HG03175 (cell line): ENCODE results near the gene NCKAP1.
"Not testable (repeated sequence)": the region's sequence is repeated elsewhere in the genome, so short reads cannot be mapped to it uniquely, and the experiment has no call there.

Experiments
- ATAC-seq: cut with Tn5 transposase; IDR thresholded peaks from one replicate; pipeline ENCODE4 v1.9.1; 2021; ENCODE audit warnings: mild to moderate bottlenecking, moderate library complexity; ENCODE audit not compliant: unreplicated experiment

Gene NCKAP1

GRCh38 chr2:183037553-183038340 lies 510 bp downstream of the NCKAP1 start:
- peak; percentile 48 for ATAC-seq

GRCh38 chr2:183037074-183037552 lies 1.1 kb downstream of the NCKAP1 start:
- no peak for ATAC-seq

GRCh38 chr2:183035954-183036669 lies 2.1 kb downstream of the NCKAP1 start:
- ATAC-seq = peak; percentile 56

GRCh38 chr2:183035298-183035953 lies 2.8 kb downstream of the NCKAP1 start:
- no peak for ATAC-seq

GRCh38 chr2:183034806-183035205 lies 3.5 kb downstream of the NCKAP1 start:
- ATAC-seq = no peak

- no peak for ATAC-seq
Measured at GRCh38 chr2:183033951-183034350, 4.3 kb downstream of the NCKAP1 start.

GRCh38 chr2:183031911-183032794 lies 6.1 kb downstream of the NCKAP1 start:
- ATAC-seq = no peak

GRCh38 chr2:183029219-183029618 lies 9.0 kb downstream of the NCKAP1 start:
- no peak for ATAC-seq

GRCh38 chr2:183028108-183028507 lies 10.1 kb downstream of the NCKAP1 start:
- ATAC-seq = no peak

- no peak for ATAC-seq
Measured at GRCh38 chr2:183027443-183027842, 10.8 kb downstream of the NCKAP1 start.

GRCh38 chr2:183026424-183026823 lies 11.8 kb downstream of the NCKAP1 start:
- no peak for ATAC-seq

- ATAC-seq = no peak
Measured at GRCh38 chr2:183025993-183026392, 12.3 kb downstream of the NCKAP1 start.

GRCh38 chr2:183024339-183025095 lies 13.7 kb downstream of the NCKAP1 start:
- no peak for ATAC-seq

GRCh38 chr2:183022711-183023110 lies 15.5 kb downstream of the NCKAP1 start:
- no peak for ATAC-seq

- ATAC-seq = no peak
Measured at GRCh38 chr2:183021613-183022012, 16.6 kb downstream of the NCKAP1 start.

GRCh38 chr2:183019718-183020442 lies 18.4 kb downstream of the NCKAP1 start:
- no peak for ATAC-seq

GRCh38 chr2:183017845-183018244 lies 20.4 kb downstream of the NCKAP1 start:
- not testable (repeated sequence) for ATAC-seq

GRCh38 chr2:183014005-183014404 lies 24.3 kb downstream of the NCKAP1 start:
- ATAC-seq = no peak

GRCh38 chr2:183011743-183012142 lies 26.5 kb downstream of the NCKAP1 start:
- no peak for ATAC-seq
